ENCODE measurements around the gene ARL14.

The ARL14 gene

DNA sequence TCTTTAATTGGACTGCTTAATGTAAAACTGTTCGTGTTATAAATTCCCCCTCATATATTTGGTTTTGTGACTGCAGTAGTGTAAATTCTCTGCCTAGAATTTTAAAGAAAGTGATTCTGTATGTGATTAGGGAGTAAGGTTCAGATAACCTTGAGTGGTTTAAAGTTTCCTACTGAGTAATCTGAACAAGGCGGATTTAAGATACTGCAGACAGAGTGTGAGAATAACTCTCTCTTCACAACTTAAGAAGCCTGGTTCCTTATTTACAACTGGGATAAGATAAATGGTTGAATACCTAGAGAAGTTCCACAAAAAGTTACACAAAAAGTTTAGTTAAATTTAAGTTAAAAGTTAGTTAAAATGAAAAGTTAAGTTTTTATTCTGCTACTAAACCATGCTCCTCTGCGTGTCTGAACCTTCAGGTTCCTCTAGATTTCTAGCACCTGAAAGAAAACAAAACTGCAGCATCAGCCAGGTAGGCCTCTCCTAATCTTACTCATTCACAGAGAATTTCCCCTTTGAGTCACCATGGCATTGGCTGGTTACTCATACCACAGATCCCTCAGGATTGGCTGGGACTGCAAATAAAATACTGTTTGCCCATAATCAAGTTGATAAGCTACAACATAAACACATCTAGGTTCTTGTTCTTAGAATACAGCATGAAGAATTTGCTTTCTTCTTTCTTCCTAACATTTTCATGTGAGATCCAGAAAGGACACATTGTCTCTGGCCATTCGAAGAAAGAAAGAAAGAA lies at the start of gene ARL14:
Gene ARL14 (plus strand): TSS at position 614 of the 757 bp plus-strand sequence. CDS start 187 bp downstream, outside the sequence.
- peak; percentile 66 for DNase-seq

- no peak for DNase-seq
These were observed 47.5 kb upstream of the ARL14 start for GRCh38 chr3:160629491-160629890.

GRCh38 chr3:160633361-160634083 lies 43.4 kb upstream of the ARL14 start:
- DNase-seq, result no peak

DNA sequence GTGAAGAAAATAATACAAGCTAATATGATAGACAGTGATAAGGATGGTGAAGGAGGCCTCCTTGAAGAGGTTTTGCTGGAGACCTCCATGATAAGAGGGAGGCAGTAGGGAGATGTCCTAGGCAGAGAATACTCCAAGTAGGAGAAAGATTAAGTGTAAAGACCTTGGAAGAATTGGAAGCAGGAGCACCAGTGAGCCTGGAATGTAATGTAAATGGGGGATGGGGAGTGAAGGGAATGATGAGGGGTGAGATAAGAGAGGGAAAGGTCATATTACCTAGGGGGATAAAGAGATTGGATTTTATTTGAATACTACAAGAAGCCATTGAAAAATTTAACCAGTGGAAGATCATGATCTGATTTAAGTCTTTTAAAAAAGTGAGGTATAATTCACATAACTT lies 41.7 kb upstream of the ARL14 start:
- no peak for DNase-seq

GRCh38 chr3:160637086-160637485 lies 39.9 kb upstream of the ARL14 start:
- DNase-seq, result peak; percentile 30

DNA sequence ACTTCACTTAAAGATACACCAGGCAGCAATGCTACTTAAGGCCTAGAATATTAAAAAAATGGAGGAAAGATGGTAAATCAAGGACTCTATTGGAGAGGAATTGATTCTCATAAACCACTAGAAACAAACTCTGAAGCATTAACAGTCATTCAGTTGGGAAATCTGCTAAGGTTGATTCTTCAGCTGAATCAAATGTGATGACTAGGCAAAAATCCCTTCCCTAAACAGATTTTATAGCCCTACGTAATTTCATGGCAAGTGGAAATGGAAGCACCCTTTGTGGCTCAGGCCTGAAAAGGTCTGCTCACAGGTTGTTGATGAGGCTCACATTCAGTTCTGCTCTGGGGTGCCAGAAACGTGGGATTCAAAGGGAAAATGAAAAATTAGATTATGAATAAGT lies 38.8 kb upstream of the ARL14 start:
- DNase-seq, result no peak

DNA sequence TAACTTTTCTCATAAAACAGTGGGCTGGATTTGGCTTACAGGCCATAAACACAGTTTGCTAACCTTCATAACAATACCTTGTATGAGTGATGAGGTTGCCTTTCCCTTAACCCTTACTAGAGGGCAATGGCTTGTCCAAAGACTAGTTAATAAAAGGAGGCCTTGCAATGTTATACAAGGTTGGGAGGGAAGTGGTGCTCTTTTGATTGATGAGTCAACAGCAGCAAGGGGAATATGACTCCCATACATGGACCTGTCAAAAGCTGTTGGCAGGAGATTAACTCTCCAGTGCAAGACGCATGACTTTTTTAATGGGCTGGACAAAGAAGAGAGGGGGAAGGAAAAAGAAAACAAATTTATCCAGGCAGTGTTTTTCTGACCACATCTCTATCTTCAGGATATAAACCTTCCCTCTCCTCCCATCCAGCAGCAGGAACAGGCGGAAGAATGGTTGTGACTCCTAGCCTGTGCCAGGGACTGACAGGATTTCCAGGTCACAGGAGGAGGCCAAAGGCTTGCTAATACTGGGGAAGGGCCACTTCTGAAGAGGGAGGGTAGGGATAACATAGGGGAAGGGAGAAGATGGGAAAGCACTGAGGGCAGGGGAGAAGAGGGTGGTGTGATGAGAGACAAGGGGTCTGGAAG lies 35.2 kb upstream of the ARL14 start:
- peak; percentile 32 for DNase-seq

GRCh38 chr3:160643994-160644393 lies 33.0 kb upstream of the ARL14 start:
- peak; percentile 15 for DNase-seq

DNA sequence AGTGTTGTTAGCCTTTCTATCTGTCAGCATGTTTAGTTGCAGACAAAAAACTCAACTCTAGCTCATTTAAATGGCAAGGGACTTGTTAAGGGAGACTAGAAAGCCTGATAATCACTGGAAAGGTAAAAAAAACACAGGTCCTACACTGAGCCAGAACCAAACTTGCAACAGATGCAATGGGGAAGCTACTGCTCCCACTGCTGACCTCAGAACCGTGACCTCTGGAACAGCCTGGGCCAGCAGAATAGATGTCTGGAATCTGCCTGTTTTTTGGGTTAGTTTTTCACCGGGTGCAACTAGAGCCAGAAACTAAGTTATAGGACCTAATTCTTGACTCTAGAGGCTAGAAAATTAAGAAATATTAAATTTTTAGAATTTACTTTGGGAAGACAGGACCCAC lies 32.5 kb upstream of the ARL14 start:
- DNase-seq, result no peak

- no peak for DNase-seq
These were observed 28.3 kb upstream of the ARL14 start for GRCh38 chr3:160648701-160649100.

- DNase-seq, result no peak
These were observed 27.4 kb upstream of the ARL14 start for GRCh38 chr3:160649596-160649995.

GRCh38 chr3:160653512-160653911 lies 23.4 kb upstream of the ARL14 start:
- DNase-seq, result no peak

DNA sequence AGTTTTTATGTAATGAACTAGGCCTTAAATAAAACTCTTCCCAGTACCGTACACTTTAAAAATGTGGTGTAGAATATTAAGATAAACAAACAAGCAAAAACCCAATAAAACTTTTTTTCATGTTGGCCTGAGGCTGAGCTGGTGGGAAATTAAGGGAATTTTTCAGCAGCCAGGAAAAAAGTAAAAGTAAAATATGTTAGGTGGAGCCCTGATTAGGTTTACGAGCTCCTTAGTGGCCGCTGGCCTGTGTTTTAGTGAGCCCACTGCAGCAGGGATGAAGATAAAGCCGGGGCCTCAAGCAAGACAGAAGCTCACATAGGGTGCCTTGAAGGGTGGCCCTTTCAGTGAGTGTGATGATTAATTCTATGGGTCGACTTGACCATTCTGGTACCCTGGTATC lies 16.1 kb upstream of the ARL14 start:
- DNase-seq, result no peak

DNA sequence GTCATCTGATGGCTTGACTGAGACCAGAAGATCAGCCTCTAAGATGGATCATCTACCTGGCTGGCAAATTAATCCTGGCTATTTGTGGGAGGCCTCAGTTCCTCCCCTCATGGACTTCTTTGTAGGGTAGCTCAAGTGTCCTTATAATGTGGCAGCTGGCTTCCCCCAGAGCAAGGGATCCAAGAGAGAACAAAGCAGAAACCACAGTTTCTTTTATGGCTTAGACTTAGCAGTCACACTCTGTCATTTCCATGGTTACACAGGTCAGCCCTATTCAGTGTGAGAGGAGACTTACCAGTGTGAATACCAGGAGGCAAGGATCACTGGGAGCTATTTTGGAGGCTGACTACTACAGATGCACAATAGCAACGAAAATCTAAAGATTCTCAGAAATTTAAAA lies 15.3 kb upstream of the ARL14 start:
- no peak for DNase-seq

DNA sequence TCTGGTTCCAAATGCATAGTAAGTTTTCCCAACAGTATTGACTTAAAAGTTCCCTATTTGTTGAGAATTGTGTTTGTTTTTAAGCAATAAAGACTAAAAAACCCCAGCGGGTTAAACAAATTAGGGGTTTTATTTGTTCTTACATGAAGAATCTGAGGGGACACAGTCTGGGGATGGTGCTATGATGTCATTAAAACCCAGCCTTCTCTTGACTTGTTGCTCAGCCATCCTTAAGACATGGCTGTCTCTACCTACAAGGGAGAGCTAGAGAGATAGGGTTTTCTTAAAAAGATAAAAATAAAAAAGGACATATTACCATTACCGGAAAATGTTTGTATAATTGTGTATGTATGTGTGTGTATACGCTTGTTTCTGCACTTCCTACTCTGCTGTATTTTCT lies 11.7 kb upstream of the ARL14 start:
- no peak for DNase-seq

GRCh38 chr3:160665784-160666526 lies 11.0 kb upstream of the ARL14 start:
- peak; percentile 92 for DNase-seq

GRCh38 chr3:160667452-160667851 lies 9.5 kb upstream of the ARL14 start:
- peak; percentile 82 for DNase-seq

DNA sequence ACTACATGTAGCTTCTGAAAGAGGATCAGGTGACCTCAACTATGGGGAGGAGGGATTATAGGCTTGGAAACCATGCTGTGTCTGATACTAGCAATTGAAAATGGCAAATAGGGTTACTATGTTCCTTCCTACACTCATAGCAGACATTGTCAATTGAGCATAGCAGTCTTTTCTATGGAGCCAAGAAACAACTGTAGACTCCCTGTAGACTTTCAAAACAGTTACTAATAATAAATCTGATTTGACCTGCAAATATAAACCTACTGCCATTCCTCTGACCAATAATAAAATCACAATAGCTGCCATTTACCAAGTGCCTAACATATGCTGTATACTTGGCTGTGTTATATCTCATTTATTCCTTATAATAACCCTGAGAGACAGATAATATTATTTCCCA lies 8.5 kb upstream of the ARL14 start:
- no peak for DNase-seq

DNA sequence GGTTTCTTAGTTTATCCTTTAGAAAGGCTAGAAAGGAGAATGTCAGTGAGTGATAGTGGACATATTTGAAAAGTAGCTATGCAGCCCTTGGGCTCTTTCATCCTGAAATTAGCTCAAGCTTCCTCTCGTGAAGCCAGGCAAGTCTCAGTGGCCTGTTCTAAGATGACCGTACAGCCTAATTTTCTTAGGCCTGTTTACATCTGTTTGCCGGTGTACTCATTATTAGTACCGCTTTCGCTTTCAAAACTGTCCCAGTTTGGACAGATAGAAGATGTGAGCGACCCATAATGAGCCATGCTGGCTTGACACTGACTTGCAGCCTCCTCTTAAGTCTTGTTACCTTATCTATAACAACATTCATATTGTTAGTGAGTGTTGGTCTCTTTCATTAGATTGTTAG lies 5.7 kb upstream of the ARL14 start:
- no peak for DNase-seq

DNA sequence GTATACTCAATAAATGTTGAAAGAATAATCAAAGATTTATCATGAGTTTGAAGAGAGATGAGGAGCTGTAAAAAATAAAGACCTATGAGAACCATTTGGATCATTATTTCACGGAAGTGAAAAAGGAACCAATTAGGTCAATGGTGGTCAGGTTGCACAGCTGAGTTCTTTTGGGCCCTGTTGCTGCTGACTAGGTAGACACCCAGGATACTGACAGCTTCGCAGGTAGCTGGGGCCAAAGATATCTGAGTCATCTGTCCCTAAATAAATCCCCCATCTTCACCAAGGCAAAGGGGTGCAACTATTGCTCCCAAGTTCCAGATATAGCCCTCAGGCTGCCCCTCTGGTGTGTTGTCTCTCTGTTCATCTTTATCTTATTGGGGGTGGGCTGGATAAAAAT lies 5.0 kb upstream of the ARL14 start:
- DNase-seq, result no peak

GRCh38 chr3:160673188-160673587 lies 3.8 kb upstream of the ARL14 start:
- no peak for DNase-seq

GRCh38 chr3:160675566-160676124 lies 1.3 kb upstream of the ARL14 start:
- no peak for DNase-seq

DNA sequence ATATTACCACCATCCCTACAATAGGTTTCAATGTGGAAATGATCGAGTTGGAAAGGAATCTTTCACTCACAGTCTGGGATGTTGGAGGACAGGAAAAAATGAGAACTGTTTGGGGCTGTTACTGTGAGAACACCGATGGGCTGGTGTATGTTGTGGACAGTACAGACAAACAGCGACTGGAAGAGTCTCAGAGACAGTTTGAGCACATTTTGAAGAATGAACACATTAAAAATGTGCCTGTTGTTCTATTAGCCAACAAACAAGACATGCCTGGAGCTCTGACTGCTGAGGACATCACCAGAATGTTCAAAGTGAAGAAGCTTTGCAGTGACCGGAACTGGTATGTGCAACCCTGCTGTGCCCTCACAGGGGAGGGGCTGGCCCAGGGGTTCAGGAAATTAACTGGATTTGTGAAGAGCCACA lies 510 bp downstream of the ARL14 start:
- DNase-seq, result peak; percentile 16

Data from HCEC 1CT (cell line).